Transverse colon (tissue), 4 donors: Measurements from ENCODE around the gene GPC1.

ENCODE experiments used
- CTCF ChIP-seq, 5 experiments: fragments of 200-600 bp in 3 of 5; fragments of 450-650 bp in 2 of 5; sonication (generic) in 3 of 5; IDR thresholded peaks; 1 replicate in 2 of 5; 2 replicates in 3 of 5; pipeline ENCODE4 v1.5.1; 2016 to 2017; ENCODE audit warnings: antibody characterized with exemption in 5 of 5, inconsistent platforms in 3 of 5, mild to moderate bottlenecking in 2 of 5, moderate library complexity in 1 of 5
- EP300 ChIP-seq: sonication (generic); formaldehyde crosslinking; IDR thresholded peaks from one replicate; pipeline ENCODE4 v1.6.1; 2017; ENCODE audit warnings: antibody characterized with exemption, low read depth
- POLR2A ChIP-seq: fragments of 450-650 bp; IDR thresholded peaks from one replicate; pipeline ENCODE4 v1.6.1; 2016; ENCODE audit warnings: antibody characterized with exemption, mild to moderate bottlenecking, moderate library complexity
- POLR2AphosphoS5 ChIP-seq, 3 donors: sonication (generic); formaldehyde crosslinking; IDR thresholded peaks; one replicate each; pipeline ENCODE4 v1.6.1; 2016; ENCODE audit warnings: antibody characterized with exemption in 3 of 3

GRCh38 chr2:240405133-240405532 is 30.3 kb upstream of the GPC1 start:
- no peak for TF ChIP-seq CTCF (IDR thresholded peaks at IDR 0.05)
- TF ChIP-seq EP300, result no peak
- no peak for TF ChIP-seq POLR2A
- no peak for TF ChIP-seq POLR2AphosphoS5 (IDR thresholded peaks at IDR 0.05)
